Measurements from ENCODE around the gene SIRPA.

DNA sequence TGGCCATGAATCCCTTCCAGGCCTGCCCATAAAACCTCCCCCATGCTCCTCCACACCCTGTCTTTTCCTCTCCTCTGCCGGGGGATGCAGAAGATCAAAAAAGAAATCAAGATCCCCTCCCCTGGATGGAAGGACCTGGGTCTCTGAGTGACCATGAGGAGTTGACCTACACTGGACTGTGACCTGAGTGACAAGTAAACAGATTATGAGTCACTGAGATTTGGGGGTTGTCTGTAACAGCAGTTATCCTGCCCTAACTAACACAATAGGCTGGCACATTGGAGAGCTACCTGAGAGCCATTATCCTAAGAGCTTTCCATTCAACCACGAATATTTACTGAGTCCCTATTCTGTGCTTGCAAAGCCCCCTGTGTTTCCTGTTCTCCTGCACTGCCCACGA, 28.4 kb upstream of the SIRPA start:
- no peak for TF ChIP-seq POLR2A (IDR thresholded peaks at IDR 0.05)
- TF ChIP-seq, protein P1, sequence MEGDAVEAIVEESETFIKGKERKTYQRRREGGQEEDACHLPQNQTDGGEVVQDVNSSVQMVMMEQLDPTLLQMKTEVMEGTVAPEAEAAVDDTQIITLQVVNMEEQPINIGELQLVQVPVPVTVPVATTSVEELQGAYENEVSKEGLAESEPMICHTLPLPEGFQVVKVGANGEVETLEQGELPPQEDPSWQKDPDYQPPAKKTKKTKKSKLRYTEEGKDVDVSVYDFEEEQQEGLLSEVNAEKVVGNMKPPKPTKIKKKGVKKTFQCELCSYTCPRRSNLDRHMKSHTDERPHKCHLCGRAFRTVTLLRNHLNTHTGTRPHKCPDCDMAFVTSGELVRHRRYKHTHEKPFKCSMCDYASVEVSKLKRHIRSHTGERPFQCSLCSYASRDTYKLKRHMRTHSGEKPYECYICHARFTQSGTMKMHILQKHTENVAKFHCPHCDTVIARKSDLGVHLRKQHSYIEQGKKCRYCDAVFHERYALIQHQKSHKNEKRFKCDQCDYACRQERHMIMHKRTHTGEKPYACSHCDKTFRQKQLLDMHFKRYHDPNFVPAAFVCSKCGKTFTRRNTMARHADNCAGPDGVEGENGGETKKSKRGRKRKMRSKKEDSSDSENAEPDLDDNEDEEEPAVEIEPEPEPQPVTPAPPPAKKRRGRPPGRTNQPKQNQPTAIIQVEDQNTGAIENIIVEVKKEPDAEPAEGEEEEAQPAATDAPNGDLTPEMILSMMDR (IDR thresholded peaks at IDR 0.05), result no peak
